HCT116 (cell line): ENCODE data around the gene MTLN. TPM values are rescaled to one million over a fixed set of nuclear protein-coding genes. Genes with fewer than 3 reads are reported as not detected.
"Not testable (repeated sequence)": the region's sequence is repeated elsewhere in the genome, so short reads cannot be mapped to it uniquely, and the experiment has no call there.

Experiments
- ATAC-seq: fragments of 200-7000 bp; cut with Tn5 transposase; 2 replicates; pipeline ENCODE4 v1.9.1; 2020; ENCODE audit warnings: mild to moderate bottlenecking, moderate library complexity
- BruUV-seq: library from RNA; stranded (reverse); fragments of 400-500 nt; replicated peaks from 2 replicates; lab custom pipeline; 2021; lab: Mats Ljungman, UMichigan
- CTCF ChIA-PET: fragments of 300-600 bp; sonication (Branson Sonifier 250); formaldehyde crosslinking; loops from one replicate; lab custom pipeline; 2021; ENCODE audit warnings: antibody characterized with exemption; lab: Charles Lee
- POLR2A ChIA-PET: fragments of 300-600, 350-600 bp; sonication (Branson Sonifier 250); formaldehyde crosslinking; loops from one replicate; lab custom pipeline; 2021; ENCODE audit warnings: antibody characterized with exemption; lab: Charles Lee
- RAD21 ChIA-PET, 2 experiments: fragments of 300-600 bp; sonication (Branson Sonifier 250); formaldehyde crosslinking; loops; one replicate each; lab custom pipeline; 2023; ENCODE audit warnings: low total read pairs in 2 of 2; ENCODE audit not compliant: uncharacterized antibody in 2 of 2, unreplicated experiment in 2 of 2, low non-redundant PET in 1 of 2; lab: Charles Lee
- DNase-seq: peaks from one replicate; pipeline ENCODE4 v3.0.0-alpha.2; 2010; ENCODE audit warnings: low read depth, low spot score
- H2AFZ ChIP-seq: fragments of 200-600 bp; shearing (Covaris generic), sonication (generic); 2 replicates; pipeline ENCODE4 v1.6.1; 2017; ENCODE audit warnings: low read depth, mixed run types, mixed read lengths, antibody characterized with exemption, low read length; ENCODE audit not compliant: poor library complexity, severe bottlenecking
- H3K27ac ChIP-seq: 2 replicates; pipeline ENCODE4 v1.5.1; 2012; ENCODE audit warnings: low read depth, low read length
- H3K27me3 ChIP-seq: fragments of 200-600 bp; sonication (generic); 2 replicates; pipeline ENCODE4 v1.6.1; 2016; ENCODE audit warnings: mixed run types, low read length, mixed read lengths; ENCODE audit not compliant: insufficient read depth
- H3K36me3 ChIP-seq, 2 experiments: fragments of 200-500 bp in 1 of 2; fragments of 200-600 bp in 1 of 2; sonication (Bioruptor generic) in 1 of 2; sonication (generic) in 1 of 2; 2 replicates each; pipeline versions ENCODE4 v1.5.1 to v1.6.1; 2014 to 2016; ENCODE audit warnings: low read length in 2 of 2, inconsistent platforms in 1 of 2, mixed read lengths in 1 of 2, mixed run types in 1 of 2; ENCODE audit not compliant: insufficient read depth in 2 of 2, control insufficient read depth in 1 of 2
- H3K4me1 ChIP-seq, 2 experiments: fragments of 200-600 bp in 1 of 2; sonication (generic) in 1 of 2; 2 replicates each; pipeline versions ENCODE4 v1.5.1 to v1.6.1; 2012 to 2017; ENCODE audit warnings: low read length in 2 of 2, inconsistent platforms in 1 of 2, mild to moderate bottlenecking in 1 of 2, mixed read lengths in 1 of 2, mixed run types in 1 of 2, moderate library complexity in 1 of 2; ENCODE audit not compliant: insufficient read depth in 2 of 2, control insufficient read depth in 1 of 2
- H3K4me2 ChIP-seq: fragments of 200-600 bp; sonication (generic); 2 replicates; pipeline ENCODE4 v1.6.1; 2017; ENCODE audit warnings: mixed run types, low read length, mixed read lengths
- H3K4me3 ChIP-seq, 2 experiments: fragments of 200-600 bp in 1 of 2; sonication (generic) in 1 of 2; replicated peaks in 1 of 2; 2 replicates each; pipeline ENCODE4 v1.5.1; 2011 to 2016; ENCODE audit warnings: low read length in 2 of 2, control low read depth in 1 of 2, low read depth in 1 of 2, mild to moderate bottlenecking in 1 of 2, mixed read lengths in 1 of 2, mixed run types in 1 of 2
- H3K79me2 ChIP-seq: fragments of 200-600 bp; sonication (generic); 2 replicates; pipeline ENCODE4 v1.6.1; 2017; ENCODE audit warnings: mild to moderate bottlenecking, mixed run types, low read length, moderate library complexity, mixed read lengths; ENCODE audit not compliant: insufficient read depth
- H3K9ac ChIP-seq: fragments of 200-600 bp; sonication (generic); 2 replicates; pipeline ENCODE4 v1.6.1; 2016; ENCODE audit warnings: low read length, mixed read lengths
- H3K9me2 ChIP-seq: fragments of 200-600 bp; sonication (generic), shearing (Covaris generic); 2 replicates; pipeline ENCODE4 v1.6.1; 2017; ENCODE audit warnings: mixed run types, mild to moderate bottlenecking, moderate library complexity; ENCODE audit not compliant: insufficient read depth
- H3K9me3 ChIP-seq, 2 experiments: fragments of 200-500 bp in 1 of 2; fragments of 200-600 bp in 1 of 2; sonication (Bioruptor generic) in 1 of 2; sonication (generic) in 1 of 2; 2 replicates each; pipeline ENCODE4 v1.6.1; 2014 to 2017; ENCODE audit warnings: low read length in 2 of 2, mixed read lengths in 2 of 2, inconsistent platforms in 1 of 2, low read depth in 1 of 2, mild to moderate bottlenecking in 1 of 2, mixed run types in 1 of 2, moderate library complexity in 1 of 2; ENCODE audit not compliant: control insufficient read depth in 1 of 2, insufficient read depth in 1 of 2
- H4K20me1 ChIP-seq: fragments of 200-600 bp; sonication (generic), shearing (Covaris generic); 2 replicates; pipeline ENCODE4 v1.6.1; 2017; ENCODE audit warnings: mixed run types, mild to moderate bottlenecking, moderate library complexity; ENCODE audit not compliant: insufficient read depth
- FOSL1 ChIP-seq: IDR thresholded peaks from 2 replicates; pipeline ENCODE4 v1.6.1; 2012; ENCODE audit warnings: low read depth
- intact Hi-C: fragments of 100-400 bp; cut with micrococcal nuclease; formaldehyde crosslinking; loops from 2 replicates; pipeline ENCODE4 v1.10.0; 2022
- total RNA-seq: library from RNA; stranded (reverse); gene quantifications from one replicate; pipeline ENCODE4 v1.2.1, GENCODE V29; 2021; ENCODE audit not compliant: unreplicated experiment
- TF ChIP-seq, protein P1 (sequence below), 3 experiments: fragments of 200-600 bp in 1 of 3; sonication (generic) in 1 of 3; IDR thresholded peaks in 2 of 3; conservative IDR thresholded peaks in 1 of 3; 2 replicates each; pipeline ENCODE4 v1.5.1; 2012 to 2017; ENCODE audit warnings: low read depth in 2 of 3, low read length in 2 of 3, antibody characterized with exemption in 1 of 3, borderline replicate concordance in 1 of 3, control low read depth in 1 of 3, mild to moderate bottlenecking in 1 of 3, mixed read lengths in 1 of 3, mixed run types in 1 of 3, moderate library complexity in 1 of 3; ENCODE audit not compliant: insufficient read depth in 1 of 3

Gene MTLN
- total RNA-seq, 1 experiment from 2014 or later, result 35.7 TPM

DNA sequence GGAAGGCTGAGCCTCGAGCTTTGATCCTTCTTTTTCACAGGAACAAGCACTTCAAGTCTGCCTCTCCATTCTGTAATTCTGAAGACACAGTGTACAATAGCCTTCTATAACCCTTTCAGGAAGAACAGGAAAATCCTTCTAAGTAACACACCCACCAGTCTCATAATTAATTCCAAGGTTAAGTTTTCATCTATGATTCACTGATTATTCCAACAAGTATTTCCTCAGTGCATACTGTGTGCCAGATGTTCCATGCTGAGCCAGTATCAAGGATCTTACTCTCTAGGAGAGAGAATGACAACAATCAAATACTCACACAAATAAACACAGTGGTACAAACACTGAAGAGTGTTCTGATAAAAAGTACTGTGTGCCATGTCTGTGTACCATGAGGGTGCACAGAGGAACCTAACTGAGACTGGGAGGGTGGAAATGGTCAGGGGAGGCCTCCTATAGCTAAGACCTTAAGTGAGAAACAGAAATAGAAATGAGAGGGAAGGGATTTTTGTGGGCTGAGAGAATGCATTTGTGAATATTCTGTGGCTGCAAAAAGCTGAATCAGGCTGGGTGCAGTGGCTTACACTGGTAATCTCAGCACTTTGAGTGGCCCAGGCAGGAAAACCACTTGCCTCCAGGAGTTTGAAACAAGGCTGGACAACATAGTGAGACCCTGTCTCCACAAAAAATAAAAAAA is 7.3 kb upstream of the MTLN start:
- no peak overlapping the region for H3K9ac ChIP-seq
- no peaks in the 10 kb centered on the region for H3K9me3 ChIP-seq
- CTCF ChIA-PET, result no interaction called here
- no peak for ATAC-seq
- H3K27me3 ChIP-seq, result no peaks in the 10 kb centered on the region
- no peaks in the 10 kb centered on the region for H3K9me2 ChIP-seq
- TF ChIP-seq, protein P1, sequence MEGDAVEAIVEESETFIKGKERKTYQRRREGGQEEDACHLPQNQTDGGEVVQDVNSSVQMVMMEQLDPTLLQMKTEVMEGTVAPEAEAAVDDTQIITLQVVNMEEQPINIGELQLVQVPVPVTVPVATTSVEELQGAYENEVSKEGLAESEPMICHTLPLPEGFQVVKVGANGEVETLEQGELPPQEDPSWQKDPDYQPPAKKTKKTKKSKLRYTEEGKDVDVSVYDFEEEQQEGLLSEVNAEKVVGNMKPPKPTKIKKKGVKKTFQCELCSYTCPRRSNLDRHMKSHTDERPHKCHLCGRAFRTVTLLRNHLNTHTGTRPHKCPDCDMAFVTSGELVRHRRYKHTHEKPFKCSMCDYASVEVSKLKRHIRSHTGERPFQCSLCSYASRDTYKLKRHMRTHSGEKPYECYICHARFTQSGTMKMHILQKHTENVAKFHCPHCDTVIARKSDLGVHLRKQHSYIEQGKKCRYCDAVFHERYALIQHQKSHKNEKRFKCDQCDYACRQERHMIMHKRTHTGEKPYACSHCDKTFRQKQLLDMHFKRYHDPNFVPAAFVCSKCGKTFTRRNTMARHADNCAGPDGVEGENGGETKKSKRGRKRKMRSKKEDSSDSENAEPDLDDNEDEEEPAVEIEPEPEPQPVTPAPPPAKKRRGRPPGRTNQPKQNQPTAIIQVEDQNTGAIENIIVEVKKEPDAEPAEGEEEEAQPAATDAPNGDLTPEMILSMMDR (IDR thresholded peaks at IDR 0.05 in 2 of 3, conservative IDR thresholded peaks at IDR 0.05 in 1 of 3; ENCODE audit: borderline replicate concordance in 1 of 3, insufficient read depth in 1 of 3, low read depth in 2 of 3, low read length in 2 of 3), result no peak
- TF ChIP-seq FOSL1, result no peak
- intact Hi-C loops, result no loop called here
- no TSS peak for BruUV-seq
- no peak for DNase-seq
- POLR2A ChIA-PET, result no interaction called here
- H3K27ac ChIP-seq, result no peak overlapping the region
- H3K4me3 ChIP-seq, result no peak overlapping the region
- H4K20me1 ChIP-seq, result no peaks in the 10 kb centered on the region
- RAD21 ChIA-PET, result no interaction called here
- H3K36me3 ChIP-seq, result no peaks in the 10 kb centered on the region
- no peaks in the 10 kb centered on the region for H3K4me1 ChIP-seq
- H3K4me2 ChIP-seq, result no peak overlapping the region
- H3K79me2 ChIP-seq, result no peaks in the 10 kb centered on the region
- no peak overlapping the region for H2AFZ ChIP-seq

DNA sequence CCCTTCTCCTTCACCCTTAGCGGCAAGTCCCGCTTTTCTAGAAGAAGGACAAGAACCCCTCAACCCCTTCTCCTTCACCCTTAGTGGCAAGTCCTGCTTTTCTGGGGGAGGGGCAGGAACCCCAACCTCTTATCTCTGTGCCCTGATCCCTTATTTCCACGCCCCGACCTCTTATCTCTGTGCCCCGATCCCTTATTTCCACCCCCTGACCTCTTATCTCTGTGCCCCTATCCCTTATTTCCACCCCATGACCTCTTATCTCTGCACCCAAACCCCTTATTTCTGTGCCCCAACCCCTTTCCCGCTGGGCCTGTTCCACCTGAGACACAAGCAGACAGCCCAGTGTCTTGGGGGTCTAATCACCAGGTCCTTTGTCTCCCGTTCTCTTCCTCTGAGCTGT is 6.5 kb upstream of the MTLN start:
- BruUV-seq, ATAC-seq: not testable (repeated sequence)

More for the DNA sequence above, 6.5 kb upstream of the MTLN start:
- H3K9me3 ChIP-seq, H3K27me3 ChIP-seq, intact Hi-C loops, H3K36me3 ChIP-seq, H2AFZ ChIP-seq, RAD21 ChIA-PET, CTCF ChIA-PET, H3K27ac ChIP-seq, H3K9ac ChIP-seq, H3K4me1 ChIP-seq, H3K4me3 ChIP-seq, H3K9me2 ChIP-seq, POLR2A ChIA-PET, H4K20me1 ChIP-seq, H3K79me2 ChIP-seq, H3K4me2 ChIP-seq, DNase-seq: not testable (repeated sequence)
